GM20431 (cell line): Measurements from ENCODE around the gene IL17RB.

ENCODE experiments used
- in situ Hi-C: fragments of 300-500 bp; cut with MseI, MboI; formaldehyde crosslinking; loops from one replicate; pipeline ENCODE4 v1.15.0; 2020; ENCODE audit warnings: low sequenced_read_pairs; ENCODE audit not compliant: unreplicated experiment

The IL17RB gene

GRCh38 chr3:53811143-53811927 is 35.0 kb upstream of the IL17RB start:
- in situ Hi-C loops, result no loop called here

- in situ Hi-C loops, result no loop called here
These were observed 33.9 kb upstream of the IL17RB start for GRCh38 chr3:53812434-53812833.

- in situ Hi-C loops, result no loop called here
These were observed 33.1 kb upstream of the IL17RB start for GRCh38 chr3:53813229-53813628.

- in situ Hi-C loops, result no loop called here
These were observed 32.5 kb upstream of the IL17RB start for GRCh38 chr3:53813876-53814275.

- in situ Hi-C loops, result no loop called here
These were observed 31.3 kb upstream of the IL17RB start for GRCh38 chr3:53815067-53815466.

GRCh38 chr3:53815651-53816050 is 30.7 kb upstream of the IL17RB start:
- in situ Hi-C loops, result no loop called here

GRCh38 chr3:53816425-53816824 is 29.9 kb upstream of the IL17RB start:
- in situ Hi-C loops, result no loop called here

- in situ Hi-C loops, result no loop called here
These were observed 29.2 kb upstream of the IL17RB start for GRCh38 chr3:53817211-53817610.

- in situ Hi-C loops, result no loop called here
These were observed 28.6 kb upstream of the IL17RB start for GRCh38 chr3:53817809-53818208.

- in situ Hi-C loops, result no loop called here
These were observed 27.9 kb upstream of the IL17RB start for GRCh38 chr3:53818221-53819162.

GRCh38 chr3:53819163-53819868 is 27.1 kb upstream of the IL17RB start:
- in situ Hi-C loops, result no loop called here

- in situ Hi-C loops, result no loop called here
These were observed 26.3 kb upstream of the IL17RB start for GRCh38 chr3:53820084-53820483.

GRCh38 chr3:53820756-53821580 is 25.4 kb upstream of the IL17RB start:
- in situ Hi-C loops, result no loop called here

- in situ Hi-C loops, result no loop called here
These were observed 24.7 kb upstream of the IL17RB start for GRCh38 chr3:53821631-53822121.

GRCh38 chr3:53822331-53822741 is 24.0 kb upstream of the IL17RB start:
- in situ Hi-C loops, result no loop called here

GRCh38 chr3:53823026-53823955 is 23.1 kb upstream of the IL17RB start:
- in situ Hi-C loops, result no loop called here

- in situ Hi-C loops, result no loop called here
These were observed 22.3 kb upstream of the IL17RB start for GRCh38 chr3:53823956-53824657.

GRCh38 chr3:53824795-53825194 is 21.6 kb upstream of the IL17RB start:
- in situ Hi-C loops, result no loop called here
